GM23248 (cell line): ENCODE measurements around the gene LYRM2. TPM values are rescaled to one million over a fixed set of nuclear protein-coding genes. Genes with fewer than 3 reads are reported as not detected.

Source experiments
- DNase-seq: peaks from one replicate; pipeline ENCODE4 v3.0.0-alpha.2; 2015
- H2AFZ ChIP-seq: fragments of 200-600 bp; sonication (generic); 2 replicates; pipeline ENCODE4 v1.6.1; 2016; ENCODE audit warnings: antibody characterized with exemption
- H3F3A ChIP-seq: fragments of 200-600 bp; sonication (generic); 2 replicates; pipeline ENCODE4 v1.6.1; 2016; ENCODE audit warnings: mild to moderate bottlenecking, antibody characterized with exemption, mixed run types; ENCODE audit not compliant: insufficient read depth
- H3K27ac ChIP-seq: fragments of 200-600 bp; sonication (generic); 2 replicates; pipeline ENCODE4 v1.5.1; 2016; ENCODE audit warnings: mild to moderate bottlenecking
- H3K27me3 ChIP-seq: fragments of 200-600 bp; sonication (generic); replicated peaks from 2 replicates; pipeline ENCODE4 v1.6.1; 2016; ENCODE audit warnings: mild to moderate bottlenecking; ENCODE audit not compliant: insufficient read depth
- H3K36me3 ChIP-seq: fragments of 200-600 bp; sonication (generic); 2 replicates; pipeline ENCODE4 v1.6.1; 2016; ENCODE audit warnings: low read depth, mild to moderate bottlenecking
- H3K4me1 ChIP-seq: fragments of 200-600 bp; sonication (generic); 2 replicates; pipeline ENCODE4 v1.6.1; 2016; ENCODE audit warnings: mild to moderate bottlenecking; ENCODE audit not compliant: insufficient read depth
- H3K4me2 ChIP-seq: fragments of 200-600 bp; sonication (generic); one replicate; pipeline ENCODE4 v1.6.1; 2016; ENCODE audit warnings: mild to moderate bottlenecking; ENCODE audit not compliant: unreplicated experiment
- H3K4me3 ChIP-seq: fragments of 200-600 bp; sonication (generic); 2 replicates; pipeline ENCODE4 v1.5.1; 2016; ENCODE audit warnings: mild to moderate bottlenecking
- H3K79me2 ChIP-seq: fragments of 200-600 bp; sonication (generic); 2 replicates; pipeline ENCODE4 v1.6.1; 2016; ENCODE audit warnings: mild to moderate bottlenecking; ENCODE audit not compliant: insufficient read depth
- H3K9ac ChIP-seq: fragments of 200-600 bp; sonication (generic); 2 replicates; pipeline ENCODE4 v1.6.1; 2016; ENCODE audit warnings: mild to moderate bottlenecking
- H3K9me2 ChIP-seq: fragments of 200-600 bp; sonication (generic); 2 replicates; pipeline ENCODE4 v1.6.1; 2016; ENCODE audit warnings: mixed run types, mild to moderate bottlenecking, moderate library complexity; ENCODE audit not compliant: insufficient read depth
- H3K9me3 ChIP-seq: fragments of 200-600 bp; sonication (generic); one replicate; pipeline ENCODE4 v1.6.1; 2017; ENCODE audit warnings: low read depth
- H4K20me1 ChIP-seq: fragments of 200-600 bp; sonication (generic); 2 replicates; pipeline ENCODE4 v1.6.0; 2016; ENCODE audit not compliant: insufficient read depth
- EZH2 ChIP-seq: fragments of 200-600 bp; sonication (generic); IDR thresholded peaks from 2 replicates; pipeline ENCODE4 v1.6.1; 2018; ENCODE audit warnings: antibody characterized with exemption, mild to moderate bottlenecking; ENCODE audit not compliant: insufficient read depth, poor library complexity, severe bottlenecking
- EZH2phosphoT487 ChIP-seq: fragments of 200-600 bp; sonication (generic); IDR thresholded peaks from 2 replicates; pipeline ENCODE4 v1.6.1; 2018; ENCODE audit warnings: antibody characterized with exemption, moderate library complexity, mild to moderate bottlenecking, low read depth; ENCODE audit not compliant: insufficient read depth
- WGBS, 2 experiments: methylation state at CpG; one replicate each; pipeline ENCODE4 v1.1.6; 2015 to 2017; ENCODE audit warnings: low lambda C conversion rate in 2 of 2, low coverage in 1 of 2; ENCODE audit errors: missing lambda C conversion rate in 2 of 2; 5-methylcytosine and 5-hydroxymethylcytosine counted together
- in situ Hi-C: fragments of 300-500 bp; cut with MboI; formaldehyde crosslinking; loops from 2 replicates; pipeline ENCODE4 v1.15.0; 2020
- polyA plus RNA-seq: library from polyadenylated mRNA; unstranded; fragments of >200 nt; fragmentation: Nextera tagmentation; extraction: Ambion mirVana; gene quantifications from 2 replicates; pipeline ENCODE4 v1.2.1, GENCODE V29; 2016
- total RNA-seq: library from RNA; depleted of rRNA; stranded (reverse); fragments of >200 nt; shearing (Covaris generic); gene quantifications from 2 replicates; pipeline ENCODE4 v1.2.3, GENCODE V29; 2014

LYRM2 gene
- total and polyA plus RNA-seq, 2 experiments from 2014 or later: 30.6 to 69.5 TPM

DNA sequence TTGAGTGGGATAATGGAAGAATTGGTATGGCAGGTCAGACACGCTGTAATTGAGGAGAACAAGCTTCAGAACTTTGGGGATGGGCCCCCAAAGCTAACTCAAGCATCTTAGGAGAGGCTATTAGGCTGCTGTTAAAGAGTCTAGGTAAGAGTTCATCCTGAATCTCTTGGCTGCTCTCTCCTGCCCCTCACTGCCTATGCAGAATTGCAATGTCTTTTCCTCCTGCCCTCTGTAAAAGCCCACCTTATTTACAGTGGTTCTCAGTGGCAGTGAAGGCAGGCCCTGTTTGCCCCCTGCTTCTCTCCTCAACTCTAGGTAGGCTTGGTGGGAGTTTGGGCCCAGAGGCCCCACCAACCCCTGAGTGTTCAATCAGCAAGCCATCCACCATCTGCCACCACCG, 55.0 kb downstream of the LYRM2 start:
- Histone ChIP-seq H4K20me1 (no peaks in the 10 kb centered on the region), H3K9me3 (no peaks in the 10 kb centered on the region), H3K4me2 (no peak overlapping the region), H3K9me2 (no peaks in the 10 kb centered on the region), H3K79me2 (no peaks in the 10 kb centered on the region), H3K27me3 (no peaks in the 10 kb centered on the region), H2AFZ (no peak overlapping the region), H3K27ac (no peak overlapping the region), H3K9ac (no peak overlapping the region), H3K36me3 (no peaks in the 10 kb centered on the region), H3F3A (no peaks in the 10 kb centered on the region), H3K4me1 (no peaks in the 10 kb centered on the region), H3K4me3 (no peak overlapping the region)
- 67 to 86% methylated on average over 2 of the region's 2 CpGs for WGBS, 2 experiments
- DNase-seq: no peak
- no peak for TF ChIP-seq EZH2phosphoT487
- TF ChIP-seq EZH2: no peak
- in situ Hi-C loops: no loop called here

DNA sequence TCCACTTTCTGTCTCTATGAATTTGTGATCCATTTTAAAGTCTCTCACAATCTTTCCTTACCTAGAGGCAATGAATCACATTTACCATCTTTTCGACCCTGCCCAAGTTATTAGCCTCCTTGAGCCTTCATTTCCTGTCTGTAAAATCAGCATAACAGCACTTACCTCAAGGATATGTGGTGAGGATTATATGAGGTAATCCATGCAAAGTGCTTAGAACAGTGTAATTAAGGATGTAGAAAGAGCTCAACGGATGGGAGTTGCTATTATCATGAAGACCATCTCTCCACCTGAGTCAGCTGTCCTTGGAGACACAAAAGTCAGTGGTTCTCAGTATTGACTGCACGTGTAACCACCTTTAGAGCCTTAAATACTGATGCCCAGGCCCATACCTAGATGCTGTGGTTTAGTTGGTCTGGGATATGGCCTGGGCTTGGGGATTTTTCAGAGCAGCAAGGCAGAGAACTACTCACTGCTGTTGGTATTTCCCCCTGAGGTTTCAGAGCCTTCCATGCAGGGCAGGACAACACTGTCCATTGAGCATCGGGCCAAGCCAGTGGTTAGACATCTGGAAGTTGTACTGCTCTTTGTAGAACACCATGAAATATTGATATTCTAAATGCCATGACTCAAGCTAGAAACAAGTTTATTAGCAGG, 55.8 kb downstream of the LYRM2 start:
- no peaks in the 10 kb centered on the region for H3K4me1 ChIP-seq
- H2AFZ ChIP-seq: no peak overlapping the region
- no peak for DNase-seq
- no peaks in the 10 kb centered on the region for H3K9me2 ChIP-seq
- no peak overlapping the region for H3K9ac ChIP-seq
- H3K27ac ChIP-seq: no peak overlapping the region
- H3K4me2 ChIP-seq: no peak overlapping the region
- no peaks in the 10 kb centered on the region for H3K27me3 ChIP-seq
- H4K20me1 ChIP-seq: no peaks in the 10 kb centered on the region
- TF ChIP-seq EZH2: no peak
- TF ChIP-seq EZH2phosphoT487: no peak
- H3K9me3 ChIP-seq: no peaks in the 10 kb centered on the region
- no peaks in the 10 kb centered on the region for H3K79me2 ChIP-seq
- in situ Hi-C loops: no loop called here
- no peaks in the 10 kb centered on the region for H3F3A ChIP-seq
- WGBS, 2 experiments: 59 to 63% methylated on average over 4 of the region's 4 CpGs
- no peaks in the 10 kb centered on the region for H3K36me3 ChIP-seq
- no peak overlapping the region for H3K4me3 ChIP-seq

DNA sequence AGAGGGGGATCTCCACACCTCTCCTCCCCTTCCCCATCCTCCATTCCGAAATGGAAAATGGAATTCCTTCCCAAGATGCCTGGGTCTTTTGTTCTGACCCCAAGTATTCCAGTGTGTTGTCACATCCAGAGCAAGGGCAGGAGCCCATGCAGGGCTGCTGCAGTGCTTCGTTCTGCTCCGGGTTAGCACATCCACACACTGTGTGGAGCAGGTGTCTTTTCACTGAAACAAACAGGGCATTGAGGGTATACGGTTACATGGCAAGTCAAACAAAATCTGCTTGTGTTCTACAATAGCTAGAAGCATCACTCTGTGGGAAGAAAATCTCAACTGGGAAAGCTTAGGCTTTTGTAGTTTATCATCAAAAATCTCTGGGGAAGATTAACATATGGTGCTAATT, 56.9 kb downstream of the LYRM2 start:
- no peak overlapping the region for H3K4me2 ChIP-seq
- no peak for DNase-seq
- no peak overlapping the region for H3K9ac ChIP-seq
- in situ Hi-C loops: no loop called here
- TF ChIP-seq EZH2 (no peak), EZH2phosphoT487 (no peak)
- H4K20me1 ChIP-seq: no peaks in the 10 kb centered on the region
- H3K79me2 ChIP-seq: no peaks in the 10 kb centered on the region
- no peaks in the 10 kb centered on the region for H3K27me3 ChIP-seq
- H3K9me3 ChIP-seq: no peaks in the 10 kb centered on the region
- H2AFZ ChIP-seq: no peak overlapping the region
- no peaks in the 10 kb centered on the region for H3K4me1 ChIP-seq
- H3K9me2 ChIP-seq: no peaks in the 10 kb centered on the region
- no peaks in the 10 kb centered on the region for H3K36me3 ChIP-seq
- no peaks in the 10 kb centered on the region for H3F3A ChIP-seq
- H3K4me3 ChIP-seq: no peak overlapping the region
- WGBS, 2 experiments: 53 to 65% methylated on average over 4 of the region's 4 CpGs
- no peak overlapping the region for H3K27ac ChIP-seq

DNA sequence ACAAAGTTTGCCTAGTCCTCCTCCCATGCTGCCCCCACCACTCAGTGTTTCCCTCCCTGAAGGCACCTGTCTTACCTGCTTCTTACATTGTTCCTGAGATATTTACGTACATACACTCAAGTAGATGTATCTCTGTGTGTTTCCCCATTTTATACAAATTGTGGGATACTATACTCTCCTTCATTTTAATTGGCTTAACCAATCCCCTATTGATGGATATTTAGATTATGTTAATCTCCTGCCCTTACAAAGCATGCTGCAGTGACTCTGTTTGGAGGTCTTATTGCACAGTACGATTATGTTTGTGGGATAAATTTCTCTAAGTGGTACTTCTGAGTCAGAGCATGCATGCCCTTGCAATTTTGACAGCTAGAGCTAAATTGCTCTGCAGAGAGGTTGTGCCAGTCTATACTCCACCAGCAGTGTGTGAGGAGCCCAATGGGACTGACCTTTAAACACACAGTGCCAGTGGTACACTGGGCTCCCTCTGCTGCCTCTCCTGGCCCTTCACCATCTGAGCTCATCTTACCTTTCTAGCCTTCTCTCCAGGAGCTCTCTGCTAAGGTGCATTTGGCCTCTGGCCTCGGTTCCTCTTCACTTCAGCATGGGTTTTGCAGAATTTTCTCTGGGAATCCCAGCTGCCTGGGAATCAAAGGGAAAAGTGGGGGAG, 57.4 kb downstream of the LYRM2 start:
- H3F3A ChIP-seq: no peaks in the 10 kb centered on the region
- whole genome bisulfite sequencing, 2 experiments: 51 to 67% methylated on average over 3 of the region's 3 CpGs
- H3K27ac ChIP-seq: no peak overlapping the region
- no peaks in the 10 kb centered on the region for H3K36me3 ChIP-seq
- no peaks in the 10 kb centered on the region for H3K9me3 ChIP-seq
- no peak for DNase-seq
- no peak overlapping the region for H3K4me3 ChIP-seq
- H3K79me2 ChIP-seq: no peaks in the 10 kb centered on the region
- no peaks in the 10 kb centered on the region for H3K9me2 ChIP-seq
- TF ChIP-seq EZH2: no peak
- no peak overlapping the region for H3K9ac ChIP-seq
- no peak overlapping the region for H2AFZ ChIP-seq
- H3K4me1 ChIP-seq: no peaks in the 10 kb centered on the region
- no peak overlapping the region for H3K4me2 ChIP-seq
- no peaks in the 10 kb centered on the region for H3K27me3 ChIP-seq
- in situ Hi-C loops: no loop called here
- no peaks in the 10 kb centered on the region for H4K20me1 ChIP-seq
